Type B pancreatic cell (in vitro differentiated cells): Measurements from ENCODE around the gene SLC46A1. TPM values are rescaled to one million over a fixed set of nuclear protein-coding genes. Genes with fewer than 3 reads are reported as not detected.

Source experiments
- DNase-seq: peaks from one replicate; pipeline ENCODE4 v3.0.0; 2021; ENCODE audit warnings: mixed read lengths; ENCODE audit not compliant: unreplicated experiment; ENCODE audit errors: extremely low spot score
- H3K27ac Mint-ChIP-seq: 2 replicates; pipeline ENCODE4 v1.8.0; 2021; ENCODE audit warnings: mild to moderate bottlenecking, mixed read lengths
- H3K27me3 Mint-ChIP-seq: 2 replicates; pipeline ENCODE4 v1.8.0; 2021; ENCODE audit warnings: mixed read lengths
- H3K36me3 Mint-ChIP-seq: 2 replicates; pipeline ENCODE4 v1.8.0; 2021; ENCODE audit warnings: mixed read lengths
- H3K4me1 Mint-ChIP-seq: one replicate; pipeline ENCODE4 v1.8.0; 2021; ENCODE audit warnings: mixed read lengths; ENCODE audit not compliant: unreplicated experiment
- H3K4me3 Mint-ChIP-seq: 2 replicates; pipeline ENCODE4 v1.8.0; 2021; ENCODE audit warnings: mild to moderate bottlenecking, mixed read lengths
- H3K9me3 Mint-ChIP-seq: 2 replicates; pipeline ENCODE4 v1.8.0; 2021; ENCODE audit warnings: mixed read lengths
- CTCF ChIP-seq: fragments of 200-600 bp; sonication (generic); conservative IDR thresholded peaks from 2 replicates; pipeline ENCODE4 v1.5.0; 2021; ENCODE audit warnings: antibody characterized with exemption, mild to moderate bottlenecking
- microRNA-seq: library from miRNA; unstranded; fragments of <30 nt; microRNA quantifications from one replicate; pipeline ENCODE4, GENCODE V29; 2020
- total RNA-seq: library from RNA; stranded (reverse); gene quantifications from 2 replicates; pipeline ENCODE4 v1.2.1, GENCODE V29; 2021; ENCODE audit warnings: low replicate concordance

The SLC46A1 gene
- total RNA-seq, 1 donor from 2014 or later = 21.9 TPM

- Mint-ChIP-seq H3K36me3 (peaks cover 6% of the 10 kb centered on the region), H3K9me3 (no peaks in the 10 kb centered on the region), H3K4me3 (no peak overlapping the region), H3K4me1 (no peaks in the 10 kb centered on the region), H3K27ac (no peak overlapping the region), H3K27me3 (no peaks in the 10 kb centered on the region)
- DNase-seq = no peak
- TF ChIP-seq CTCF = no peak
These were observed 57.0 kb downstream of the SLC46A1 start for GRCh38 chr17:28348979-28349378.

GRCh38 chr17:28347261-28347891 is 58.6 kb downstream of the SLC46A1 start:
- Mint-ChIP-seq H3K36me3 (peaks cover 6% of the 10 kb centered on the region), H3K4me1 (no peaks in the 10 kb centered on the region), H3K27me3 (no peaks in the 10 kb centered on the region), H3K9me3 (no peaks in the 10 kb centered on the region), H3K4me3 (no peak overlapping the region), H3K27ac (no peak overlapping the region)
- no peak for DNase-seq
- no peak for TF ChIP-seq CTCF

- Mint-ChIP-seq H3K27me3 (no peaks in the 10 kb centered on the region), H3K36me3 (peaks cover 6% of the 10 kb centered on the region), H3K9me3 (no peaks in the 10 kb centered on the region), H3K4me1 (no peaks in the 10 kb centered on the region), H3K4me3 (no peak overlapping the region), H3K27ac (peak overlapping the region; percentile 21)
- TF ChIP-seq CTCF = peak; percentile 42
- no peak for DNase-seq
These were observed 59.2 kb downstream of the SLC46A1 start for GRCh38 chr17:28346746-28347246.

- no peak for DNase-seq
- Mint-ChIP-seq H3K4me3 (no peak overlapping the region), H3K4me1 (no peaks in the 10 kb centered on the region), H3K36me3 (peaks cover 6% of the 10 kb centered on the region), H3K27me3 (no peaks in the 10 kb centered on the region), H3K27ac (peak overlapping the region; percentile 21), H3K9me3 (no peaks in the 10 kb centered on the region)
- TF ChIP-seq CTCF = no peak
These were observed 59.8 kb downstream of the SLC46A1 start for GRCh38 chr17:28346199-28346580.

GRCh38 chr17:28345419-28346198 is 60.4 kb downstream of the SLC46A1 start:
- no peaks in the 10 kb centered on the region for H3K27me3 Mint-ChIP-seq
- H3K36me3 Mint-ChIP-seq = peaks cover 6% of the 10 kb centered on the region
- H3K4me1 Mint-ChIP-seq = no peaks in the 10 kb centered on the region
- no peak for DNase-seq
- TF ChIP-seq CTCF = no peak
- H3K27ac Mint-ChIP-seq = peak overlapping the region; percentile 21
- no peak overlapping the region for H3K4me3 Mint-ChIP-seq
- H3K9me3 Mint-ChIP-seq = no peaks in the 10 kb centered on the region

Small RNA genes within 50 kb of the gene (microRNA-seq; reads per million reads assigned to microRNA genes)
- gene MIR4723 = 2.5 reads per million

Other genes with a start within 250 kb of the SLC46A1 start
- 43.0 and 99.9 TPM in 2 replicates for gene TMEM97, start 87.0 kb downstream of the SLC46A1 start, total RNA-seq
- gene IFT20, start 70.7 kb downstream of the SLC46A1 start, total RNA-seq = 43.6 and 55.2 TPM in 2 replicates
- 37.8 and 55.6 TPM in 2 replicates for gene TNFAIP1, start 70.5 kb downstream of the SLC46A1 start, total RNA-seq
- gene POLDIP2, start 48.7 kb downstream of the SLC46A1 start, total RNA-seq = 79.3 and 90.8 TPM in 2 replicates
- gene SEBOX, start 41.0 kb downstream of the SLC46A1 start, total RNA-seq = not detected in 2 replicates
- gene VTN, start 35.9 kb downstream of the SLC46A1 start, total RNA-seq = 20.3 and 54.1 TPM in 2 replicates
- 13.4 and 29.6 TPM in 2 replicates for gene SARM1, start 34.5 kb downstream of the SLC46A1 start, total RNA-seq
- 1.2 and 8.7 TPM in 2 replicates for gene SLC13A2, start 67.4 kb upstream of the SLC46A1 start, total RNA-seq
- 1.0 and 1.2 TPM in 2 replicates for gene FOXN1, start 100.1 kb upstream of the SLC46A1 start, total RNA-seq
- 40.2 and 52.2 TPM in 2 replicates for gene UNC119, start 146.4 kb upstream of the SLC46A1 start, total RNA-seq
- gene PIGS, start 165.3 kb upstream of the SLC46A1 start, total RNA-seq = 66.1 and 75.0 TPM in 2 replicates
- 7.1 and 12.6 TPM in 2 replicates for gene ALDOC, start 170.7 kb upstream of the SLC46A1 start, total RNA-seq
- 30.9 and 88.3 TPM in 2 replicates for gene SPAG5, start 192.8 kb upstream of the SLC46A1 start, total RNA-seq
- gene RSKR, start 208.0 kb upstream of the SLC46A1 start, total RNA-seq = 17.5 and 27.7 TPM in 2 replicates
- gene BLTP2, start 238.9 kb upstream of the SLC46A1 start, total RNA-seq = 144 and 151 TPM in 2 replicates